ENCODE measurements around the gene ENTPD6.

DNA sequence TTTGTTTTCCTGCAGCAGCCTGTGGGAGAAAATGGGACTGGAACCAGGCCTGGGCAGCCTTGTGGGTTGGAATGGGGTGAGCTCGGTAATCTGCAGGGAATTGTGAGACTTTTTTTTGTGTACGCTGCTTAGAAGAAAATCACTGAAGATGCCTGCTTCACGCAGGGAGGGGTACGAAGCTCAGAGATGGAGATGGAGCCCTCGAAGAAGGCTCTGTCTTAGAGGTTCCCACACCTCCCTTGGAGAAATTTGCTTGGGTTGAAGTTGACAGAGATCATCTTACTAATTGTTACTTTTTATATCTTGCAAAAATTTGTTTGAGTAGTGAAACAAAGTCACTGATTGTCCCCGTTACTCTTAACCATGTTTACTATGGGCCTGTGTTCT, 53.3 kb downstream of the ENTPD6 start:
- TF ChIP-seq, protein P1, sequence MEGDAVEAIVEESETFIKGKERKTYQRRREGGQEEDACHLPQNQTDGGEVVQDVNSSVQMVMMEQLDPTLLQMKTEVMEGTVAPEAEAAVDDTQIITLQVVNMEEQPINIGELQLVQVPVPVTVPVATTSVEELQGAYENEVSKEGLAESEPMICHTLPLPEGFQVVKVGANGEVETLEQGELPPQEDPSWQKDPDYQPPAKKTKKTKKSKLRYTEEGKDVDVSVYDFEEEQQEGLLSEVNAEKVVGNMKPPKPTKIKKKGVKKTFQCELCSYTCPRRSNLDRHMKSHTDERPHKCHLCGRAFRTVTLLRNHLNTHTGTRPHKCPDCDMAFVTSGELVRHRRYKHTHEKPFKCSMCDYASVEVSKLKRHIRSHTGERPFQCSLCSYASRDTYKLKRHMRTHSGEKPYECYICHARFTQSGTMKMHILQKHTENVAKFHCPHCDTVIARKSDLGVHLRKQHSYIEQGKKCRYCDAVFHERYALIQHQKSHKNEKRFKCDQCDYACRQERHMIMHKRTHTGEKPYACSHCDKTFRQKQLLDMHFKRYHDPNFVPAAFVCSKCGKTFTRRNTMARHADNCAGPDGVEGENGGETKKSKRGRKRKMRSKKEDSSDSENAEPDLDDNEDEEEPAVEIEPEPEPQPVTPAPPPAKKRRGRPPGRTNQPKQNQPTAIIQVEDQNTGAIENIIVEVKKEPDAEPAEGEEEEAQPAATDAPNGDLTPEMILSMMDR (IDR thresholded peaks at IDR 0.05; ENCODE audit: insufficient read depth, low read depth, low read length) = no peak
- TF ChIP-seq EZH2 (IDR thresholded peaks at IDR 0.05; ENCODE audit: insufficient read depth, low read length) = no peak
